ENCODE results near the gene AFF1. TPM values are rescaled to one million over a fixed set of nuclear protein-coding genes. Genes with fewer than 3 reads are reported as not detected.

The AFF1 gene
- total RNA-seq, 1 experiment from 2014 or later: 52.8 TPM

GRCh38 chr4:87030755-87031441 lies 96.1 kb downstream of the AFF1 start:
- BruUV-seq (replicated peaks): no TSS peak
- no peaks in the 10 kb centered on the region for H3K9me2 ChIP-seq (ENCODE audit: insufficient read depth)
- TF ChIP-seq EZH2 (IDR thresholded peaks at IDR 0.05; ENCODE audit: low read depth) (no peak), CTCF (conservative IDR thresholded peaks at IDR 0.05) (no peak)
- no peak for DNase-seq
- H3K9me3 ChIP-seq (ENCODE audit: insufficient read depth, low read depth): no peaks in the 10 kb centered on the region
- no peaks in the 10 kb centered on the region for H3K27me3 ChIP-seq (ENCODE audit: insufficient read depth, low read depth)
- ChIA-PET POLR2A (ENCODE audit: unreplicated experiment) (no interaction called here), CTCF (interaction anchor here (0.6 kb wide), 1 partner anchor 12 kb away, joined by 3 read pairs; no protein-coding TSS in a partner anchor)
- no peak overlapping the region for H3K4me2 ChIP-seq
- intact Hi-C loops (cut with micrococcal nuclease; ENCODE audit: unreplicated experiment): no loop called here
- H3K79me2 ChIP-seq (ENCODE audit: low read depth): 0 out of 2 replicates have a peak, but pooled peaks cover 10% of the 10 kb centered on the region
- H3K27ac ChIP-seq: no peak overlapping the region
- no peaks in the 10 kb centered on the region for H3F3A ChIP-seq (ENCODE audit: insufficient read depth, low read depth)
- H2AFZ ChIP-seq: no peak overlapping the region
- no peak overlapping the region for H3K4me3 ChIP-seq
- H4K20me1 ChIP-seq (ENCODE audit: insufficient read depth): no peaks in the 10 kb centered on the region; the same call in 1 of the 2 replicates
- H3K4me1 ChIP-seq (replicated peaks; ENCODE audit: insufficient read depth): no peaks in the 10 kb centered on the region
- no peaks in the 10 kb centered on the region for H3K36me3 ChIP-seq (ENCODE audit: low read depth)

- no peaks in the 10 kb centered on the region for H3K4me1 ChIP-seq (replicated peaks; ENCODE audit: insufficient read depth)
- no peaks in the 10 kb centered on the region for H3F3A ChIP-seq (ENCODE audit: insufficient read depth, low read depth)
- DNase-seq: no peak
- intact Hi-C loops (cut with micrococcal nuclease; ENCODE audit: unreplicated experiment): no loop called here
- 0 out of 2 replicates have a peak, but pooled peaks cover 10% of the 10 kb centered on the region for H3K79me2 ChIP-seq (ENCODE audit: low read depth)
- no peak overlapping the region for H3K27ac ChIP-seq
- no TSS peak for BruUV-seq (replicated peaks)
- no peak overlapping the region for H3K4me2 ChIP-seq
- ChIA-PET POLR2A (ENCODE audit: unreplicated experiment) (no interaction called here), CTCF (no interaction called here)
- TF ChIP-seq CTCF (conservative IDR thresholded peaks at IDR 0.05): no peak
- TF ChIP-seq EZH2 (IDR thresholded peaks at IDR 0.05; ENCODE audit: low read depth): no peak
- H3K9me3 ChIP-seq (ENCODE audit: insufficient read depth, low read depth): no peaks in the 10 kb centered on the region
- no peaks in the 10 kb centered on the region for H3K36me3 ChIP-seq (ENCODE audit: low read depth)
- no peaks in the 10 kb centered on the region for H3K9me2 ChIP-seq (ENCODE audit: insufficient read depth)
- no peaks in the 10 kb centered on the region; the same call in 1 of the 2 replicates for H4K20me1 ChIP-seq (ENCODE audit: insufficient read depth)
- H2AFZ ChIP-seq: no peak overlapping the region
- H3K4me3 ChIP-seq: no peak overlapping the region
- H3K27me3 ChIP-seq (ENCODE audit: insufficient read depth, low read depth): no peaks in the 10 kb centered on the region
These were observed 97.1 kb downstream of the AFF1 start for GRCh38 chr4:87031920-87032319.

- POLR2A ChIA-PET (ENCODE audit: unreplicated experiment): interaction anchor here (0.6 kb wide), 1 partner anchor 27 kb away, joined by 3 read pairs; no protein-coding TSS in a partner anchor
- H2AFZ ChIP-seq: no peak overlapping the region
- H3K4me2 ChIP-seq: no peak overlapping the region
- BruUV-seq (replicated peaks): no TSS peak
- CTCF ChIA-PET: no interaction called here
- no peaks in the 10 kb centered on the region for H3K9me3 ChIP-seq (ENCODE audit: insufficient read depth, low read depth)
- H3K9me2 ChIP-seq (ENCODE audit: insufficient read depth): no peaks in the 10 kb centered on the region
- intact Hi-C loops (cut with micrococcal nuclease; ENCODE audit: unreplicated experiment): no loop called here
- no peaks in the 10 kb centered on the region for H3K4me1 ChIP-seq (replicated peaks; ENCODE audit: insufficient read depth)
- H3K27me3 ChIP-seq (ENCODE audit: insufficient read depth, low read depth): no peaks in the 10 kb centered on the region
- no peaks in the 10 kb centered on the region for H4K20me1 ChIP-seq (ENCODE audit: insufficient read depth)
- H3K79me2 ChIP-seq (ENCODE audit: low read depth): 0 out of 2 replicates have a peak, but pooled peaks cover 10% of the 10 kb centered on the region
- no peak for DNase-seq
- H3K4me3 ChIP-seq: no peak overlapping the region
- no peak overlapping the region for H3K27ac ChIP-seq
- no peaks in the 10 kb centered on the region for H3K36me3 ChIP-seq (ENCODE audit: low read depth)
- H3F3A ChIP-seq (ENCODE audit: insufficient read depth, low read depth): no peaks in the 10 kb centered on the region
- TF ChIP-seq CTCF (conservative IDR thresholded peaks at IDR 0.05) (no peak), EZH2 (IDR thresholded peaks at IDR 0.05; ENCODE audit: low read depth) (no peak)
These were observed 98.2 kb downstream of the AFF1 start for GRCh38 chr4:87032884-87033533.
